A673 (cell line): ENCODE measurements around the gene DDB1.

Experiments
- CTCF ChIP-seq: fragments of 300-800, 200-600 bp; sonication (generic); conservative IDR thresholded peaks from 2 replicates; pipeline ENCODE4 v1.5.1; 2017; ENCODE audit warnings: low read depth, mild to moderate bottlenecking, antibody characterized with exemption, low read length, moderate library complexity, mixed read lengths
- EZH2 ChIP-seq: fragments of 200-600 bp; sonication (generic); IDR thresholded peaks from 2 replicates; pipeline ENCODE4 v1.6.1; 2017; ENCODE audit warnings: borderline replicate concordance, low read depth, mild to moderate bottlenecking, mixed read lengths, antibody characterized with exemption, low read length; ENCODE audit not compliant: poor library complexity, severe bottlenecking

GRCh38 chr11:61377461-61378160 is 44.7 kb upstream of the DDB1 start:
- TF ChIP-seq CTCF (no peak), EZH2 (no peak)
